H1 (cell line): ENCODE measurements around the gene MARS1.

Experiments
- CTCF ChIP-seq, 3 experiments: IDR thresholded peaks; 1 replicate in 2 of 3; 2 replicates in 1 of 3; pipeline versions ENCODE4 v1.5.1 to v1.6.1; 2011; ENCODE audit warnings: low read length in 3 of 3, mild to moderate bottlenecking in 3 of 3, inconsistent platforms in 2 of 3, low read depth in 1 of 3, moderate library complexity in 1 of 3; ENCODE audit not compliant: insufficient read depth in 1 of 3; ENCODE audit errors: control extremely low read depth in 1 of 3
- SRF ChIP-seq: IDR thresholded peaks from 2 replicates; pipeline ENCODE4 v1.6.1; 2011; ENCODE audit warnings: mild to moderate bottlenecking, low read depth, low read length, moderate library complexity

GRCh38 chr12:57465030-57465746, 22.7 kb upstream of the MARS1 start:
- TF ChIP-seq CTCF (IDR thresholded peaks at IDR 0.05; ENCODE audit: control extremely low read depth in 1 of 3, insufficient read depth in 1 of 3, low read depth in 1 of 3, low read length in 3 of 3) (no peak), SRF (no peak)
